ENCODE data around the gene INTS12.
A peak's percentile ranks its signal among the peaks of the same experiment; 100 is the strongest.

Gene INTS12

GRCh38 chr4:105725623-105726022, 17.1 kb upstream of the INTS12 start:
- no peak overlapping the region for H3K4me3 ChIP-seq (ENCODE audit: low read depth, low read length)
- no peak for TF ChIP-seq CTCF (IDR thresholded peaks at IDR 0.05; ENCODE audit: insufficient read depth, low read depth, low read length, missing control alignments)
- DNase-seq (ENCODE audit: low read depth), result no peak

GRCh38 chr4:105719204-105719603, 10.7 kb upstream of the INTS12 start:
- no peak overlapping the region for H3K4me3 ChIP-seq (ENCODE audit: low read depth, low read length)
- TF ChIP-seq CTCF (IDR thresholded peaks at IDR 0.05; ENCODE audit: insufficient read depth, low read depth, low read length, missing control alignments), result no peak
- no peak for DNase-seq (ENCODE audit: low read depth)

DNA sequence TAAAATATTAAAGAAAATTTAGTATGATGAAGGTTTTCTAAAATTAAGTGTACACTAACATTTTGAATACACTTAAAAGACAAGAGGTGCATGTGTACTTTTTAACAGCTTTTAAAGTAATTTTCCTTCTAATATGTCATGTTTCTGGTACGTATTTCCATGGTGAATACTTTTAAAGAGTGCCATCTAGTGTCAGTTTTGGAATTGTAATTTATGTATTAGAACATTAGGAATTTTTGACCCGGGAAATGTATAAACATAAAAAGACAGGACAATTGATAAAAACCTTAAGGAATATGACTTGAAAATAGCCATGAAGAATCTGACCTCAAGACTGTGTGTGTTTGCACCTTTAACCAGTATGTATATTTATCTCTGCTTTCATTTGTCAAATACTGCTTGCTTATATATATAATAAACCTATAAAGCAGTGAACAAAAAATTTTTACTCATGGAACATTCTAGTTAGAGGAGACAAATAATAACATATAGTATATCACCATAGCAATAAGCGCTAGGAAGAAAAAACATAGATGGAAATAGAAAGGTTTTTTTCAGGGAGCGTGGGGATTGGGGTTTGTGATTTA, 7.3 kb upstream of the INTS12 start:
- H3K4me3 ChIP-seq (ENCODE audit: low read depth, low read length), result no peak overlapping the region
- DNase-seq (ENCODE audit: low read depth), result peak; percentile 21
- peak; percentile 11 for TF ChIP-seq CTCF (IDR thresholded peaks at IDR 0.05; ENCODE audit: insufficient read depth, low read depth, low read length, missing control alignments)

DNA sequence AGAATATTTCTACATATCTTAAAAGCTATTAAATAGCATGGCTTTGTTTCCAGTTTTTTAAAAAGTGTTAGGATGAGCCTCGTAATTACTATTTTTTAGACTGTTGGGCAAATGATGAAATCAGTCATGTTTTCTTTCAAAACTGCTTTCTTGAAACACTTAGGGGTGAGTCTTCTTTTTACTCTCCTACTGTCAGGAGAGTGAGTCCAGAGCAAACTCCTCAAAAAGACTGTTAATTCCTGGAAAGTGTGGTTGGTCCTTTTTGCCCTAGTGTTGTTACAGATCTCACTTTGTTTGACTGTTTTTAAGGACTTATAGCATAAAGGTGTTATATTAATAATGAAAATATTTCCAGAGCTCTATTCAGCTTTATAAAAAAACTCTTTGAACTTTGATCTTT, 6.4 kb upstream of the INTS12 start:
- H3K4me3 ChIP-seq (ENCODE audit: low read depth, low read length), result peak overlapping the region; percentile 19; the same call in 1 of the 2 replicates
- no peak for TF ChIP-seq CTCF (IDR thresholded peaks at IDR 0.05; ENCODE audit: insufficient read depth, low read depth, low read length, missing control alignments)
- no peak for DNase-seq (ENCODE audit: low read depth)

- peak; percentile 34 for DNase-seq (ENCODE audit: low read depth)
- TF ChIP-seq CTCF (IDR thresholded peaks at IDR 0.05; ENCODE audit: insufficient read depth, low read depth, low read length, missing control alignments), result no peak
- H3K4me3 ChIP-seq (ENCODE audit: low read depth, low read length), result peak overlapping the region; percentile 43
Measured at GRCh38 chr4:105714071-105714521, 5.6 kb upstream of the INTS12 start.

DNA sequence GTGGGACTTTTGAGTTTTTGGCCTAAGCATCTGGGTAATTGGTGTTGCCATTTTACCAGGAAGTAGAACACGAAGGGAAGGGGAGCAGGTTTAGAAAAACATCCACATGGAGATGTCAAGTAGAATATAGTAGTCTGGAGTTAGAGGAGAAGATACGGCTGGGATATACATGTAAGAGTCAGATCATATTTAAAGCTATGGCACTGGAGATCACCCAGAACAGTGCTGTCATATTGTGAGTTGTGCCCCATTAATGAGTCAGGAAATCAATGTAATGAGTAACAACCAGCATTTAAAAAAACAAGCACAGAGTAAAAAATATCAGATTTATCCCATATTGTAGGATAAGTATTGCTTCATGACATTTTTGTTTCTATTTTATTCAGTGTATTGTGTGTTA, 4.3 kb upstream of the INTS12 start:
- TF ChIP-seq CTCF (IDR thresholded peaks at IDR 0.05; ENCODE audit: insufficient read depth, low read depth, low read length, missing control alignments), result no peak
- no peak for DNase-seq (ENCODE audit: low read depth)
- H3K4me3 ChIP-seq (ENCODE audit: low read depth, low read length), result no peak overlapping the region

GRCh38 chr4:105710678-105711077, 2.2 kb upstream of the INTS12 start:
- no peak for TF ChIP-seq CTCF (IDR thresholded peaks at IDR 0.05; ENCODE audit: insufficient read depth, low read depth, low read length, missing control alignments)
- DNase-seq (ENCODE audit: low read depth), result no peak
- H3K4me3 ChIP-seq (ENCODE audit: low read depth, low read length), result no peak overlapping the region
